ENCODE results near the gene BLOC1S4. TPM values are rescaled to one million over a fixed set of nuclear protein-coding genes. Genes with fewer than 3 reads are reported as not detected.

Gene BLOC1S4
- total RNA-seq, 2 donors from 2014 or later = 14.4 to 16.4 TPM

DNA sequence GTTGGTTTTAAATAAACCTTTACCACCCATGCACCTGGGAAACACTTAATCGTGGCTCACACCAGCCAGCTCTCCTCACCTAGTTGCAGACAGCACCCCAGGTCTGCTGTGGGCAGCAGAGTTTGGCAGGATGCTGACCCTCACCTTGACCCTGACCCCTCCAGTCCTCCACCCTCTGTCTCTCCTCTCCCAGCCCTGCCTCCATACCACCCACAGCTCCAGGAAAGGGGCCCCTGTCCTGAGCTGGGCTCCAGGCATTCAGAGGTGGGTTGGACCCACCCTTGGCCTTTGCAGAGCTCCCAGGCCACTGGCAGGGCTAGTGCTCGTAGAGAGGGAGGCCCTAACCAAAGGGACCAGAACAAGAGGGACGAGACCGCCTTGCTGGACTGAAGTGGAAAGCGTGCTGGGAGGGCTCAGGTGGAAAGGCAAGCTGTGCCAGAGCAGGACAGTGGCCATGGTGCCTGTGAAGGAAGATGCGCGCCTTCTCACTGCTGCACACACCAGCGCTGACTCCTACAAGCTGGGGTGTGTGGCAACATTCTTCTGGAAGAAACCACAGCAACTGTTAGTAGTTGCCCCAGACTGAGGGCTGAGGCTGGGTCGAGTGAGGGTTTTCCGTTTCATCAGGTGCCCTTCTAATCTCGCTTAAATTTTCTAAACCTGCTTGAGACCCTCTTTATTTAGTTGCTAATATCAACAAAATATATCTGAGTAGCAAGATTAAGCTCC, 32.9 kb upstream of the BLOC1S4 start:
- Histone ChIP-seq H3K9ac (ENCODE audit: low read depth in 2 of 2, low read length in 2 of 2) (no peak overlapping the region), H3K4me3 (no peak overlapping the region), H3K27me3 (no peaks in the 10 kb centered on the region), H3K4me1 (no peaks in the 10 kb centered on the region), H3K27ac (no peak overlapping the region), H3K36me3 (no peaks in the 10 kb centered on the region), H3K9me3 (no peaks in the 10 kb centered on the region)
- TF ChIP-seq, protein P1, sequence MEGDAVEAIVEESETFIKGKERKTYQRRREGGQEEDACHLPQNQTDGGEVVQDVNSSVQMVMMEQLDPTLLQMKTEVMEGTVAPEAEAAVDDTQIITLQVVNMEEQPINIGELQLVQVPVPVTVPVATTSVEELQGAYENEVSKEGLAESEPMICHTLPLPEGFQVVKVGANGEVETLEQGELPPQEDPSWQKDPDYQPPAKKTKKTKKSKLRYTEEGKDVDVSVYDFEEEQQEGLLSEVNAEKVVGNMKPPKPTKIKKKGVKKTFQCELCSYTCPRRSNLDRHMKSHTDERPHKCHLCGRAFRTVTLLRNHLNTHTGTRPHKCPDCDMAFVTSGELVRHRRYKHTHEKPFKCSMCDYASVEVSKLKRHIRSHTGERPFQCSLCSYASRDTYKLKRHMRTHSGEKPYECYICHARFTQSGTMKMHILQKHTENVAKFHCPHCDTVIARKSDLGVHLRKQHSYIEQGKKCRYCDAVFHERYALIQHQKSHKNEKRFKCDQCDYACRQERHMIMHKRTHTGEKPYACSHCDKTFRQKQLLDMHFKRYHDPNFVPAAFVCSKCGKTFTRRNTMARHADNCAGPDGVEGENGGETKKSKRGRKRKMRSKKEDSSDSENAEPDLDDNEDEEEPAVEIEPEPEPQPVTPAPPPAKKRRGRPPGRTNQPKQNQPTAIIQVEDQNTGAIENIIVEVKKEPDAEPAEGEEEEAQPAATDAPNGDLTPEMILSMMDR (IDR thresholded peaks at IDR 0.05) = no peak
- intact Hi-C loops (cut with DNase I) = no loop called here
- no peak for DNase-seq

DNA sequence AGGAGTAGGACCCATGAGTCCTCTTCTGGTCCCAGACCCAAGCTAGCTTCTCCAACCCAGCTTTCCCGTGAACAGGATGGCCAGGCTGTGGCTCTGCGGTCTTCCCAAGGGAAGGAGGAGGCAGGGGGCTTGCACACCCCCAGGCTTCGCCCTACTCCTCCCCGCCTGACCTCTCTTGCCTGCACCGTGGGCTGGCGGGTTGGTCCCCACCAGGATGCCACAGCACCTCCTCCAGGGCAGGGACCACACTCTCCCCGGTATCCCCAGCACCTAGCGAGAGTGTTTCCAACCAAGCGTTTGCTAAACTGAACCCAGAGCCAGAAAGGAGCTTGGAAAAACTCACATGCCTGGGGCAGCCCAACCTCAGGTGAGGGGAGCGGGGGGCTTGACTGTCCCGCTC, 31.3 kb upstream of the BLOC1S4 start:
- TF ChIP-seq, protein P1 (IDR thresholded peaks at IDR 0.05) = no peak
- no peak overlapping the region for H3K4me3 ChIP-seq
- no peak overlapping the region for H3K27ac ChIP-seq
- intact Hi-C loops (cut with DNase I) = no loop called here
- H3K27me3 ChIP-seq = no peaks in the 10 kb centered on the region
- H3K9me3 ChIP-seq = no peaks in the 10 kb centered on the region
- H3K4me1 ChIP-seq = peaks cover 3% of the 10 kb centered on the region
- H3K36me3 ChIP-seq = no peaks in the 10 kb centered on the region
- no peak overlapping the region for H3K9ac ChIP-seq (ENCODE audit: low read depth in 2 of 2, low read length in 2 of 2)
- DNase-seq = no peak

DNA sequence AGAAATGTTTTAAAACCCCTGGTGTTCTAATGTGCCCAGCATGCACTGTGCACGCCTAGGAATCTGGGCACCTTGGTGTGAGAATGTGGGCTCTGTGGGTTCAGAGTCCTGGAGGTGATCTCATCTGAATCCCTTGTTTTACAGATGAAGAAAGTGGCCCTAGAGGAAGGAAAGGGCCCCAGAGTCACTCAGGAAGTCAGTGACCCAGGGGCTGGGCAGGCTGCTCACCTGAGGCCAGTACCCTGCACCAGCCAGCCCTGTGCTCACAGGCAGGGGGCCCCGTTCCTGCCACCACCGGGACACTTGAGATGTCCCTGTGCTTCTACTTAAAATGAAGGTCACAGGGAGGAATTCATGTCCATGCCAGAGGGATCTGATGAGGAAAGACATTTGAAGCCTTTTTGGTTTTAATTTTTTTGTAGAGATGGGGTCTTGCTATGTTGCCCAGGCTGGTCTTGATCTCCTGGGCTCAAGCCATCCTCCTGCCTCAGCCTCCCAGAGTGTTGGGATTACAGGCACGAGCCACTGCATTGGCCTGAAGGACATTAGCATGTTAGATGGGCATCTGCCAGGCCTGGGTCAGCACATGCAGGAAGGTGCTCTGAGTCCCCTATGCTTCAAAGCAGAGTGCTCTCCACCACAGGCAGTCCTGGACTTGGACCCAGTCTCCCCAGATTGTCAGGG, 29.7 kb upstream of the BLOC1S4 start:
- TF ChIP-seq, protein P1 (IDR thresholded peaks at IDR 0.05) = no peak
- Histone ChIP-seq H3K9me3 (no peaks in the 10 kb centered on the region), H3K4me1 (peaks cover 3% of the 10 kb centered on the region), H3K27me3 (no peaks in the 10 kb centered on the region), H3K36me3 (no peaks in the 10 kb centered on the region), H3K9ac (ENCODE audit: low read depth in 2 of 2, low read length in 2 of 2) (no peak overlapping the region), H3K4me3 (no peak overlapping the region), H3K27ac (no peak overlapping the region)
- intact Hi-C loops (cut with DNase I) = no loop called here
- no peak for DNase-seq

DNA sequence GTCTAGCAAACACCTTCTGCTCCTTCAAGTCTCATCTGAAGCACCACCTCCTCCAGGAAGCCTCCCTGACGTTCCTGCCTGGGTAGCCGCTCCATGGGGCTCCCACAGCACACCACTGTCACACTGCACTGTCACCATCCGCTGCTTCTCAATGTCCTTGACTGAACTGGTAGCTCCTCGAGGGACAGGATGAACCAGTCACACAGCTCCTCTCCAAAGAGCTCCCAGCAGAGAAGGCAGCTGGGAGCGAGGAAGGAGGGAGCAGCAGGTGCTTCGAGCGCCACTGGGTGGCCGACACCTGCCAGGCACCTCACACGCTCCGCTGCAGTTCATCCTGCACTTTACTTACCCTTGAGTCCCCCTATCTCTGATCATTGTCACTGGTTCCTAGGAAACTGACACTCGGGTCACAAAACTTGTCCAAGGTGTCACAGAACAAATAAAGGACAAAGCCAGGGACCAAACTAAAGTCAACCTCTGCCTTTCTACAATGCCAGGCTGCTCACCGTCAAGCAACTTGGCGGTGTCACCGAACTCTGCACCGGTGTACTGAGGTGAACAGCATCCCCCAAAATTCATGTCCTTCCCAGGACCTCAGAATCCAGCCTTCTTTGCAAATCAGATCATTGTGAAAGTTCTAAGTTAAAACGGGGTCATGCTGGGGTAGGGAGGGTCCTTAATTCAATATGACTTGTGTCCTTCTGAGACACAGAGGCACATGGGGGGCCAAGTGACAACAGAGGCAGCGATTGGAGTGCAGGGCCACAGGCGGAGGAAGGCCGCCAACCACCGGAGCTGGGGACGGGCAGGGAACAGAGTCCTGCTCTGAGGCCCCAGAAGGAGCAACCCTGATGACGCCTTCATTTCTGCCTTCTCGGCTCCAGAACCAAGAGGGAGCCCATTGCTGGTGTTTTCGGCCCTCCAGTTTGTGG, 27.8 kb upstream of the BLOC1S4 start:
- H3K9me3 ChIP-seq = no peaks in the 10 kb centered on the region
- no peak for DNase-seq
- no peaks in the 10 kb centered on the region for H3K36me3 ChIP-seq
- no peaks in the 10 kb centered on the region for H3K27me3 ChIP-seq
- no peak overlapping the region for H3K27ac ChIP-seq
- peaks cover 3% of the 10 kb centered on the region for H3K4me1 ChIP-seq
- intact Hi-C loops (cut with DNase I) = no loop called here
- TF ChIP-seq, protein P1 (IDR thresholded peaks at IDR 0.05) = no peak
- no peak overlapping the region for H3K4me3 ChIP-seq
- H3K9ac ChIP-seq (ENCODE audit: low read depth in 2 of 2, low read length in 2 of 2) = peak overlapping the region in 1 of 2 donors; percentile 21

DNA sequence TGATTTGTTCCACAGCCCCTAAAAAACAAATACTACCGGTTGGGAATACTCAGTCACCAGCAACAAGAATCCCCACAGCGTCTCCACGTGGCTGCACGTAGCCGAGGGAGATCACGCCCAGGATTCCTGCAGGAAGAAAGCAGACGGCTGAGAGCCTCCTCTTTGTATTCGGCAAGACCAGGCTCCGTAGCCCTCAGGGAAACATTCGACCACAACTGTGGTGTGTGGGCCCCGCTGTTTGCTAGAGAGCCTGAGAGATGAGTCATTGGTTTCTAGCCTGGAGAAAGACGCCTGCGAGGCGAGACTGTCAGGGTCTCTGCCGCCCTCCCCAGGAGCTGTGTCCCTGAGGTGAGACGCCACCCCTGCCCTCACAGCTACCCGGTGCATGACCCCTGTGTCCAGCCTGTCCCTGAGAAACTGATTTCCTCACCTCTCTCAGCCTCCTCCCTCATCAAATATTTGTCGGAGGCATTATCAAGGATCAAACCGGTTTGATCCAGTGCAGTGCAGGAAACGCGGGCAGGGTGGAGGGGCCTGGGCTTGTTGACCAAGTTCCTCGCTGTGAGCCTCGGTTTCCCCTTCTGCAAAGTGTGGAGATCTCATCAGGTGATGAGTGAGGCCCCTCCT, 27.0 kb upstream of the BLOC1S4 start:
- intact Hi-C loops (cut with DNase I) = no loop called here
- Histone ChIP-seq H3K4me3 (no peak overlapping the region), H3K27me3 (no peaks in the 10 kb centered on the region), H3K9me3 (no peaks in the 10 kb centered on the region), H3K27ac (peak overlapping the region; percentile 51), H3K4me1 (peaks cover 3% of the 10 kb centered on the region), H3K36me3 (no peaks in the 10 kb centered on the region), H3K9ac (ENCODE audit: low read depth in 2 of 2, low read length in 2 of 2) (peak overlapping the region in 1 of 2 donors; percentile 21)
- TF ChIP-seq, protein P1 (IDR thresholded peaks at IDR 0.05) = no peak
- DNase-seq = peak; percentile 78
